D721Med (cell line): ENCODE measurements around the gene TICRR.
A peak's percentile ranks its signal among the peaks of the same experiment; 100 is the strongest.

Experiments used
- DNase-seq: peaks from one replicate; pipeline ENCODE4 v3.0.0; 2011; ENCODE audit warnings: low spot score; ENCODE audit not compliant: insufficient read length
- FAIRE-seq: peaks from 2 replicates; lab custom pipeline; 2011; peaks lifted over from hg19 to GRCh38; lab: Jason Lieb, UNC
- TF ChIP-seq, protein P1 (sequence below): IDR thresholded peaks from 2 replicates; pipeline ENCODE4 v1.5.1; 2012; ENCODE audit warnings: mild to moderate bottlenecking, control low read depth; ENCODE audit not compliant: insufficient read depth; ENCODE audit errors: missing control alignments

Gene TICRR

GRCh38 chr15:89652666-89653065 is 77.4 kb downstream of the TICRR start:
- DNase-seq (no peak), FAIRE-seq (no peak)
- TF ChIP-seq, protein P1, sequence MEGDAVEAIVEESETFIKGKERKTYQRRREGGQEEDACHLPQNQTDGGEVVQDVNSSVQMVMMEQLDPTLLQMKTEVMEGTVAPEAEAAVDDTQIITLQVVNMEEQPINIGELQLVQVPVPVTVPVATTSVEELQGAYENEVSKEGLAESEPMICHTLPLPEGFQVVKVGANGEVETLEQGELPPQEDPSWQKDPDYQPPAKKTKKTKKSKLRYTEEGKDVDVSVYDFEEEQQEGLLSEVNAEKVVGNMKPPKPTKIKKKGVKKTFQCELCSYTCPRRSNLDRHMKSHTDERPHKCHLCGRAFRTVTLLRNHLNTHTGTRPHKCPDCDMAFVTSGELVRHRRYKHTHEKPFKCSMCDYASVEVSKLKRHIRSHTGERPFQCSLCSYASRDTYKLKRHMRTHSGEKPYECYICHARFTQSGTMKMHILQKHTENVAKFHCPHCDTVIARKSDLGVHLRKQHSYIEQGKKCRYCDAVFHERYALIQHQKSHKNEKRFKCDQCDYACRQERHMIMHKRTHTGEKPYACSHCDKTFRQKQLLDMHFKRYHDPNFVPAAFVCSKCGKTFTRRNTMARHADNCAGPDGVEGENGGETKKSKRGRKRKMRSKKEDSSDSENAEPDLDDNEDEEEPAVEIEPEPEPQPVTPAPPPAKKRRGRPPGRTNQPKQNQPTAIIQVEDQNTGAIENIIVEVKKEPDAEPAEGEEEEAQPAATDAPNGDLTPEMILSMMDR, result no peak

DNA sequence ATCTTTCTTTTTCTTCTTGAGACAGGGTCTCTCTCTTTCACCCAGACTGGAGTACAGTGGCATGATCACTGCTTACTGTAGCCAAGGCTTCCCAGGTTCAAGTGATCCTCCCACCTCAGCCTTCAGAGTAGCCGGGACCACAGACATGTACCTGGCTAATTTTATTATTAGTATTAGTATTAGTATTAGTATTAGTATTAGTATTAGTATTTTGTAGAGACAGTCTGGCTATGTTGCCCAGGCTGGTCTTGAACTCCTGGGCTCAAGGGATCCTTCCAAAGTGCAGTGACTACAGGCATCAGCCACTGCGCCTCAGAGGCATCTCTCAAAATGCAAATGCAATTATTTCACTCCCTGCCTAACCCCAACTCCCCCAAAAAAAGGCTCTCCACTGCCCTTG is 78.3 kb downstream of the TICRR start:
- TF ChIP-seq, protein P1, result no peak
- FAIRE-seq (no peak), DNase-seq (no peak)

DNA sequence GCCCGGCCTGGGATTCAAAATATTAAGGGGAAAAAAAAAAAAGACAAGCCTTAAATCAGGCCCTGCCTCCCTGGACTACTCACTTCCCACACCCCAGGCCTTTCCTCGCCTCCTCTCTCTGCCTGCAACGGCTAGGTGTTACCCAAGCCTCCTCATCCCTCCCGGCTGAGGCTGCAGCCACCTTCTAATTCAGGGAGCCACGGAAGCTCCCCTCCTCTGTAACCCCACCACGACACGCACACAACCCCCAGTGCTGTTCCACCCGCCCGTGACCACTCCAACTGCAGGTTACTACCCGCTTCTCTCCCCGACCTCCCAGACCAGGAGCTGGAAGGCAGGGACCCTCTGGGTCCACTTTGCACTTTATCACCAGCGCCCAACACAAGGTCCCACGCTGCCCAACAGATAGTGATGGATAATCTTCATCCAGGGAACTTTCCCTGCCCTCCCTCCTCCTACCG is 79.1 kb downstream of the TICRR start:
- TF ChIP-seq, protein P1, result no peak
- FAIRE-seq (no peak), DNase-seq (no peak)

- DNase-seq, result peak; percentile 75
- TF ChIP-seq, protein P1, result no peak
- FAIRE-seq, result no peak
Measured at GRCh38 chr15:89654847-89655805, 79.9 kb downstream of the TICRR start, which contains the start of gene KIF7. Gene KIF7 (minus strand): TSS chr15:89655467. CDS start chr15:89652930, 2,537 bp downstream.

DNA sequence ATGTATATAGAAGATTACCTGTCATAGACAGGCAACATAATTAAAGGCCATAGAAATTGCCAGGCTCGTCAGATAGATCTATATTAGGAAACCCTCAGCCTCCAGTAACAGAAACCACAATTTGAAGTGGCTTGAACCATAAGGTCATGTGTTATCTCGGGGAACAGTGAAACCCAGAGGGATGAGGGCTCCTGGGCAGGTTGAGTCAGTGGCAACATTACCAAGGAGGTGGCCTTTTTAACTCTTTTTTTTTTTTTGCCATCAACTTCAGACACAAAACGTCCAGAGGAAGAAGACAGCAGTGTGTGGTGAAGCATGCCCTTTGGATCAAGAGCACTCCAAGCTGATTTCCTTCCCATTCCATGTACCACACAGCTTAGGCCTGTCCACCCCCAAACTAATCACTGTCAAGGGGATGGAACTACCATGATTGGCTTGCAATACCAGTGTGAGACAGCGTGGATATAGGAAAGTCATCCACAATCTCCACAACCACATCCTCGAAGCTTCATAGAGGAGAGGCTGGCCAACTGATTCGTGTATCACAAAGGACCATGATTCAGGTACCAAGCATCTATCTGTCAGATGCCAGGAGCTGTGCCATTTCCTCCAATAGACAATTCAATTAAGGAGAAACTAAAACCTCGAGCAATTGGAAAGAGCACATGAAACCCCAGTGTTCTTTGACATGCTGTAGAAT is 81.0 kb downstream of the TICRR start:
- DNase-seq (no peak), FAIRE-seq (no peak)
- TF ChIP-seq, protein P1, result no peak

- TF ChIP-seq, protein P1, result no peak
- FAIRE-seq (no peak), DNase-seq (no peak)
Measured at GRCh38 chr15:89657686-89658200, 82.5 kb downstream of the TICRR start.
